ENCODE results near the gene HSPH1. TPM values are rescaled to one million over a fixed set of nuclear protein-coding genes. Genes with fewer than 3 reads are reported as not detected.

The HSPH1 gene
- total and polyA plus RNA-seq, 4 donors = 11.0 to 30.3 (median 20.3) TPM

DNA sequence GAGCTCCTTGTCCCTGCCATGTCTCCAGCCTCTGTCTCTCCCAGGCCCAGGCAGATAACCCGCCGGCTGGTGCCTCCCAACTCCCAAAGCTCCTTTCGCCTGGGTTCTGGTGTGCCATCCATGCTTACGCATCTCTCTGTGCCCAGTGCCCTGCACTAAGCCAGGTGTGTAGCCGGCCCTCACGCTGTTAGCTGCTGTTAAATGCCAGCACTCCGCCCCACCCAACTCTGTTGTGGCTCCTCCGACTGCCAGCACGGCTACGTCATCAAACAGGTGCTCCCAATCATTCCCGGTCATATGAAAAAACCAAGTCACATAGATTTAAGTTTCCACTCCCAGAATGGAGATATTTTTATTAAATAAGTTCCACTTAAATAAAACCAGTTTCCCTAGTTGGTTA, 7.0 kb upstream of the HSPH1 start:
- H3K27ac ChIP-seq (ENCODE audit: low read depth in 1 of 2, low read length in 2 of 2) = no peak overlapping the region
- no peak overlapping the region for H3K9ac ChIP-seq (ENCODE audit: low read depth in 1 of 2, low read length in 2 of 2)
- H3K4me3 ChIP-seq (ENCODE audit: low read depth in 1 of 3, low read length in 3 of 3) = no peak overlapping the region
- no peak for TF ChIP-seq EGR1 (IDR thresholded peaks at IDR 0.05; ENCODE audit: low read depth in 2 of 2)
- no peak for TF ChIP-seq TAF1 (conservative IDR thresholded peaks at IDR 0.05)
- TF ChIP-seq, protein P1, sequence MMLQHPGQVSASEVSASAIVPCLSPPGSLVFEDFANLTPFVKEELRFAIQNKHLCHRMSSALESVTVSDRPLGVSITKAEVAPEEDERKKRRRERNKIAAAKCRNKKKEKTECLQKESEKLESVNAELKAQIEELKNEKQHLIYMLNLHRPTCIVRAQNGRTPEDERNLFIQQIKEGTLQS (IDR thresholded peaks at IDR 0.05) = no peak
- TF ChIP-seq, protein P2, sequence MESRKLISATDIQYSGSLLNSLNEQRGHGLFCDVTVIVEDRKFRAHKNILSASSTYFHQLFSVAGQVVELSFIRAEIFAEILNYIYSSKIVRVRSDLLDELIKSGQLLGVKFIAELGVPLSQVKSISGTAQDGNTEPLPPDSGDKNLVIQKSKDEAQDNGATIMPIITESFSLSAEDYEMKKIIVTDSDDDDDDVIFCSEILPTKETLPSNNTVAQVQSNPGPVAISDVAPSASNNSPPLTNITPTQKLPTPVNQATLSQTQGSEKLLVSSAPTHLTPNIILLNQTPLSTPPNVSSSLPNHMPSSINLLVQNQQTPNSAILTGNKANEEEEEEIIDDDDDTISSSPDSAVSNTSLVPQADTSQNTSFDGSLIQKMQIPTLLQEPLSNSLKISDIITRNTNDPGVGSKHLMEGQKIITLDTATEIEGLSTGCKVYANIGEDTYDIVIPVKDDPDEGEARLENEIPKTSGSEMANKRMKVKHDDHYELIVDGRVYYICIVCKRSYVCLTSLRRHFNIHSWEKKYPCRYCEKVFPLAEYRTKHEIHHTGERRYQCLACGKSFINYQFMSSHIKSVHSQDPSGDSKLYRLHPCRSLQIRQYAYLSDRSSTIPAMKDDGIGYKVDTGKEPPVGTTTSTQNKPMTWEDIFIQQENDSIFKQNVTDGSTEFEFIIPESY (IDR thresholded peaks at IDR 0.05) = no peak
- TF ChIP-seq NR2F2 (IDR thresholded peaks at IDR 0.05) = no peak
- no peak for TF ChIP-seq FOXA2 (IDR thresholded peaks at IDR 0.05)
- no peaks in the 10 kb centered on the region for H3K4me1 ChIP-seq (ENCODE audit: control insufficient read depth in 4 of 4, insufficient read depth in 4 of 4, low read length in 3 of 4)
- H3K9me3 ChIP-seq (ENCODE audit: control insufficient read depth in 4 of 4, low read length in 3 of 4) = no peaks in the 10 kb centered on the region
- DNase-seq (ENCODE audit: low spot score) = no peak
- 90% methylated on average over 11 of the region's 11 CpGs for WGBS
- no peaks in the 10 kb centered on the region for H3K27me3 ChIP-seq (ENCODE audit: control insufficient read depth in 4 of 4, insufficient read depth in 4 of 4, low read length in 3 of 4)
- H3K36me3 ChIP-seq (ENCODE audit: control insufficient read depth in 4 of 4, insufficient read depth in 3 of 4, low read depth in 1 of 4, low read length in 3 of 4) = no peaks in the 10 kb centered on the region

DNA sequence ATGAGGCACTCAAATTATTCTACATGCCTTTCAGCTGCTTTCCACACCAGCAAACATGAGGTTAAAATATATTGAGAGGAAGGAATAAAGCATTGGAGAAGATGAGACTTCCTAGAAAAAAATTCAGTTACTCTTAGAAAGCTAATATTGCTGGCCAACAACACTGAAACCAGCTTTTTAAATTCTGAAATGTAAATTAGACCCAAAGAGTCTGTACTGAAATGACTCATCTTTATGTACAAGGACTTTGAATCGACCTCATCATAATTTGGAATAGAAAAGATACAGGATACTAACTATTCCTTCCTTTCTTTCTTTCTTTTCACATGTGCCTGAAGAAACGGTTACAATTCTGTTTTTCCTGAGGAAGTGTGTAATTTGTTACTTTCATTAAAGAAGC, 6.5 kb upstream of the HSPH1 start:
- TF ChIP-seq YY1 (IDR thresholded peaks at IDR 0.05) (no peak), NR2F2 (IDR thresholded peaks at IDR 0.05) (no peak), RAD21 (IDR thresholded peaks at IDR 0.05) (no peak), HNF4G (IDR thresholded peaks at IDR 0.05) (no peak), FOXA1 (IDR thresholded peaks at IDR 0.05) (no peak), FOXA2 (IDR thresholded peaks at IDR 0.05) (no peak), EGR1 (IDR thresholded peaks at IDR 0.05; ENCODE audit: low read depth in 2 of 2) (no peak), TAF1 (conservative IDR thresholded peaks at IDR 0.05) (no peak), GABPA (IDR thresholded peaks at IDR 0.05 in 1 of 2, conservative IDR thresholded peaks at IDR 0.05 in 1 of 2) (no peak)
- TF ChIP-seq, protein P1 (IDR thresholded peaks at IDR 0.05) = no peak
- TF ChIP-seq, protein P3, sequence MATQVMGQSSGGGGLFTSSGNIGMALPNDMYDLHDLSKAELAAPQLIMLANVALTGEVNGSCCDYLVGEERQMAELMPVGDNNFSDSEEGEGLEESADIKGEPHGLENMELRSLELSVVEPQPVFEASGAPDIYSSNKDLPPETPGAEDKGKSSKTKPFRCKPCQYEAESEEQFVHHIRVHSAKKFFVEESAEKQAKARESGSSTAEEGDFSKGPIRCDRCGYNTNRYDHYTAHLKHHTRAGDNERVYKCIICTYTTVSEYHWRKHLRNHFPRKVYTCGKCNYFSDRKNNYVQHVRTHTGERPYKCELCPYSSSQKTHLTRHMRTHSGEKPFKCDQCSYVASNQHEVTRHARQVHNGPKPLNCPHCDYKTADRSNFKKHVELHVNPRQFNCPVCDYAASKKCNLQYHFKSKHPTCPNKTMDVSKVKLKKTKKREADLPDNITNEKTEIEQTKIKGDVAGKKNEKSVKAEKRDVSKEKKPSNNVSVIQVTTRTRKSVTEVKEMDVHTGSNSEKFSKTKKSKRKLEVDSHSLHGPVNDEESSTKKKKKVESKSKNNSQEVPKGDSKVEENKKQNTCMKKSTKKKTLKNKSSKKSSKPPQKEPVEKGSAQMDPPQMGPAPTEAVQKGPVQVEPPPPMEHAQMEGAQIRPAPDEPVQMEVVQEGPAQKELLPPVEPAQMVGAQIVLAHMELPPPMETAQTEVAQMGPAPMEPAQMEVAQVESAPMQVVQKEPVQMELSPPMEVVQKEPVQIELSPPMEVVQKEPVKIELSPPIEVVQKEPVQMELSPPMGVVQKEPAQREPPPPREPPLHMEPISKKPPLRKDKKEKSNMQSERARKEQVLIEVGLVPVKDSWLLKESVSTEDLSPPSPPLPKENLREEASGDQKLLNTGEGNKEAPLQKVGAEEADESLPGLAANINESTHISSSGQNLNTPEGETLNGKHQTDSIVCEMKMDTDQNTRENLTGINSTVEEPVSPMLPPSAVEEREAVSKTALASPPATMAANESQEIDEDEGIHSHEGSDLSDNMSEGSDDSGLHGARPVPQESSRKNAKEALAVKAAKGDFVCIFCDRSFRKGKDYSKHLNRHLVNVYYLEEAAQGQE (IDR thresholded peaks at IDR 0.05) = no peak
- TF ChIP-seq, protein P2 (IDR thresholded peaks at IDR 0.05) = no peak
- Histone ChIP-seq H3K36me3 (ENCODE audit: control insufficient read depth in 4 of 4, insufficient read depth in 3 of 4, low read depth in 1 of 4, low read length in 3 of 4) (no peaks in the 10 kb centered on the region), H3K27ac (ENCODE audit: low read depth in 1 of 2, low read length in 2 of 2) (no peak overlapping the region), H3K4me3 (ENCODE audit: low read depth in 1 of 3, low read length in 3 of 3) (no peak overlapping the region), H3K4me1 (ENCODE audit: control insufficient read depth in 4 of 4, insufficient read depth in 4 of 4, low read length in 3 of 4) (no peaks in the 10 kb centered on the region), H3K9ac (ENCODE audit: low read depth in 1 of 2, low read length in 2 of 2) (no peak overlapping the region), H3K27me3 (ENCODE audit: control insufficient read depth in 4 of 4, insufficient read depth in 4 of 4, low read length in 3 of 4) (no peaks in the 10 kb centered on the region), H3K9me3 (ENCODE audit: control insufficient read depth in 4 of 4, low read length in 3 of 4) (no peaks in the 10 kb centered on the region)
- no peak for DNase-seq (ENCODE audit: low spot score)
- WGBS = 51% methylated on average over 2 of the region's 2 CpGs
